Uterus (tissue), 4 donors: ENCODE measurements around the gene CPPED1. TPM values are rescaled to one million over a fixed set of nuclear protein-coding genes. Genes with fewer than 3 reads are reported as not detected.

Experiments used
- DNase-seq, 2 donors: peaks; one replicate each; pipeline ENCODE4 v3.0.0-alpha.2; 2019 to 2020
- H3K27ac ChIP-seq, 2 donors: fragments of 200-600 bp; sonication (generic); 1 replicate in 1 of 2; 2 replicates in 1 of 2; pipeline ENCODE4 v1.5.1; 2016 to 2018
- H3K27me3 ChIP-seq, 2 donors: fragments of 200-600 bp; sonication (generic); one replicate each; pipeline ENCODE4 v1.5.1; 2018 to 2019; ENCODE audit warnings: control low read depth in 1 of 2
- H3K36me3 ChIP-seq, 2 donors: fragments of 200-600 bp; sonication (generic); one replicate each; pipeline ENCODE4 v1.5.1; 2019; ENCODE audit warnings: control low read depth in 1 of 2
- H3K4me1 ChIP-seq, 2 donors: fragments of 200-600 bp; sonication (generic); one replicate each; pipeline ENCODE4 v1.5.1; 2018 to 2019; ENCODE audit warnings: control low read depth in 1 of 2
- H3K4me3 ChIP-seq, 2 donors: fragments of 200-600 bp; sonication (generic); 1 replicate in 1 of 2; 2 replicates in 1 of 2; pipeline ENCODE4 v1.5.1; 2018 to 2019; ENCODE audit warnings: mild to moderate bottlenecking in 1 of 2
- H3K9me3 ChIP-seq, 2 donors: fragments of 200-600 bp; sonication (generic); one replicate each; pipeline ENCODE4 v1.5.1; 2019; ENCODE audit warnings: control low read depth in 1 of 2
- POLR2A ChIP-seq, 2 donors: fragments of 450-650 bp; IDR thresholded peaks; one replicate each; pipeline ENCODE4 v1.6.1; 2016; ENCODE audit warnings: antibody characterized with exemption in 2 of 2, mild to moderate bottlenecking in 1 of 2, moderate library complexity in 1 of 2
- intact Hi-C: fragments of 100-400 bp; cut with DNase I; formaldehyde crosslinking; loops from one replicate; pipeline ENCODE4 v1.15.1; 2023; ENCODE audit warnings: low total_unique reads
- total RNA-seq, 4 donors: library from RNA; depleted of rRNA in 3 of 4; stranded (reverse); fragments of >200 nt in 3 of 4; gene quantifications; one replicate each; pipeline versions ENCODE4 v1.1.0 to v1.2.4, GENCODE V29; 2014 to 2023
- TF ChIP-seq, protein P1 (sequence below), 4 experiments: fragments of 200-600 bp in 2 of 4; fragments of 450-650 bp in 2 of 4; sonication (generic) in 2 of 4; IDR thresholded peaks; one replicate each; pipeline ENCODE4 v1.5.1; 2016 to 2019; ENCODE audit warnings: antibody characterized with exemption in 4 of 4, mild to moderate bottlenecking in 2 of 4, moderate library complexity in 1 of 4
- donor health status: DM: yes; HTN: yes; CAD: no.

Gene CPPED1
- total RNA-seq, 4 donors from 2014 or later: 1.5 to 9.2 (median 5.5) TPM

GRCh38 chr16:12628536-12628935, 175.2 kb downstream of the CPPED1 start:
- no peaks in the 10 kb centered on the region for H3K4me1 ChIP-seq
- no peak overlapping the region for H3K27ac ChIP-seq
- H3K9me3 ChIP-seq: no peaks in the 10 kb centered on the region
- H3K4me3 ChIP-seq: no peak overlapping the region
- intact Hi-C loops: no loop called here
- H3K36me3 ChIP-seq: no peaks in the 10 kb centered on the region
- TF ChIP-seq POLR2A (IDR thresholded peaks at IDR 0.05): no peak
- TF ChIP-seq, protein P1, sequence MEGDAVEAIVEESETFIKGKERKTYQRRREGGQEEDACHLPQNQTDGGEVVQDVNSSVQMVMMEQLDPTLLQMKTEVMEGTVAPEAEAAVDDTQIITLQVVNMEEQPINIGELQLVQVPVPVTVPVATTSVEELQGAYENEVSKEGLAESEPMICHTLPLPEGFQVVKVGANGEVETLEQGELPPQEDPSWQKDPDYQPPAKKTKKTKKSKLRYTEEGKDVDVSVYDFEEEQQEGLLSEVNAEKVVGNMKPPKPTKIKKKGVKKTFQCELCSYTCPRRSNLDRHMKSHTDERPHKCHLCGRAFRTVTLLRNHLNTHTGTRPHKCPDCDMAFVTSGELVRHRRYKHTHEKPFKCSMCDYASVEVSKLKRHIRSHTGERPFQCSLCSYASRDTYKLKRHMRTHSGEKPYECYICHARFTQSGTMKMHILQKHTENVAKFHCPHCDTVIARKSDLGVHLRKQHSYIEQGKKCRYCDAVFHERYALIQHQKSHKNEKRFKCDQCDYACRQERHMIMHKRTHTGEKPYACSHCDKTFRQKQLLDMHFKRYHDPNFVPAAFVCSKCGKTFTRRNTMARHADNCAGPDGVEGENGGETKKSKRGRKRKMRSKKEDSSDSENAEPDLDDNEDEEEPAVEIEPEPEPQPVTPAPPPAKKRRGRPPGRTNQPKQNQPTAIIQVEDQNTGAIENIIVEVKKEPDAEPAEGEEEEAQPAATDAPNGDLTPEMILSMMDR (IDR thresholded peaks at IDR 0.05): no peak
- DNase-seq: no peak
- H3K27me3 ChIP-seq: no peaks in the 10 kb centered on the region

DNA sequence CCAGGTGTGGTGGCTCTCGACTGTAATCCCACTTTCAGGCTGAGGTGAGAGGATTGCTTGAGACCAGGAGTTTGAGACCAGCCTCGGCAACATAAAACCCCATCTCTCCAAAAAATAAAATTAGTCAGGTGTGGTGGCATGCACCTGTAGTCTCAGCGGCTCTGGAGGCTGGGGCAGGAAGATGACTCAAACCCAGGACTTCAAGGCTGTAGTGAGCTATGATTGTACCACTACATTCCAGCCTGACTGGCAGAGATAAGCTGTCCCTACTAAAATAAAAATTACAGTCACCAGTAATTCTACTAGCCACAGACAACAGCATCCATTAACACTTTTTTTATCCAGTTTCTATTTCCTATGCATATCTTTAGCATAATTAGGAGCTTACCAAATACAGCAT, 176.3 kb downstream of the CPPED1 start:
- Histone ChIP-seq H3K4me1 (no peaks in the 10 kb centered on the region), H3K4me3 (no peak overlapping the region), H3K9me3 (no peaks in the 10 kb centered on the region), H3K27ac (no peak overlapping the region), H3K27me3 (no peaks in the 10 kb centered on the region), H3K36me3 (no peaks in the 10 kb centered on the region)
- TF ChIP-seq POLR2A (IDR thresholded peaks at IDR 0.05): no peak
- intact Hi-C loops: no loop called here
- DNase-seq: no peak

GRCh38 chr16:12626411-12626810, 177.3 kb downstream of the CPPED1 start:
- H3K27me3 ChIP-seq: no peaks in the 10 kb centered on the region
- no peak overlapping the region for H3K27ac ChIP-seq
- no peak for DNase-seq
- no peaks in the 10 kb centered on the region for H3K36me3 ChIP-seq
- TF ChIP-seq, protein P1 (IDR thresholded peaks at IDR 0.05): no peak
- TF ChIP-seq POLR2A (IDR thresholded peaks at IDR 0.05): no peak
- no peak overlapping the region for H3K4me3 ChIP-seq
- intact Hi-C loops: no loop called here
- no peaks in the 10 kb centered on the region for H3K9me3 ChIP-seq
- no peaks in the 10 kb centered on the region for H3K4me1 ChIP-seq

DNA sequence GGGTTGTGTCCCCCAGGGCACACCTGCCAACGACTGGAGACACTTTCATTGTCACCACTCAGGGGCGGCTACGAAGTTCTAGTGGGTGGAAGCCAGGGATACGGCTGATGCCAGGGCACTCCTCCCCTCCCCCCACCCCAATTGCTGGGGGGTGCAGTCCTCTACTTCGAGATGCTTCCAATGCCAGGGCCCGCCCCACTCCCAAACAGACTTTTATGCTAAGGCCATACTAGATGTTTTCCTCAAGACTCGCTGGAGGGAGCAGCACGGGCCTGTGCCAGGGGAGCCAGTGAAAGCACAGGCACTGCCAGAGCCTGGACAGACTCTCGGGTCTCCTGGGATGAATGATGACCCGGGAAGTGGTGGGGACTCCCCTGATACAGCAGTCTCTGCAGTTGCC, 178.0 kb downstream of the CPPED1 start:
- Histone ChIP-seq H3K4me3 (no peak overlapping the region), H3K27me3 (no peaks in the 10 kb centered on the region), H3K36me3 (no peaks in the 10 kb centered on the region), H3K4me1 (no peaks in the 10 kb centered on the region), H3K9me3 (no peaks in the 10 kb centered on the region), H3K27ac (no peak overlapping the region)
- DNase-seq: no peak
- TF ChIP-seq, protein P1 (IDR thresholded peaks at IDR 0.05): no peak
- intact Hi-C loops: no loop called here

- H3K27ac ChIP-seq: no peak overlapping the region
- no peaks in the 10 kb centered on the region for H3K9me3 ChIP-seq
- H3K4me1 ChIP-seq: no peaks in the 10 kb centered on the region
- no peaks in the 10 kb centered on the region for H3K27me3 ChIP-seq
- H3K36me3 ChIP-seq: no peaks in the 10 kb centered on the region
- no peak for DNase-seq
- intact Hi-C loops: no loop called here
- no peak overlapping the region for H3K4me3 ChIP-seq
- TF ChIP-seq, protein P1 (IDR thresholded peaks at IDR 0.05): no peak
- no peak for TF ChIP-seq POLR2A (IDR thresholded peaks at IDR 0.05)
These were observed 178.6 kb downstream of the CPPED1 start for GRCh38 chr16:12625068-12625467.

DNA sequence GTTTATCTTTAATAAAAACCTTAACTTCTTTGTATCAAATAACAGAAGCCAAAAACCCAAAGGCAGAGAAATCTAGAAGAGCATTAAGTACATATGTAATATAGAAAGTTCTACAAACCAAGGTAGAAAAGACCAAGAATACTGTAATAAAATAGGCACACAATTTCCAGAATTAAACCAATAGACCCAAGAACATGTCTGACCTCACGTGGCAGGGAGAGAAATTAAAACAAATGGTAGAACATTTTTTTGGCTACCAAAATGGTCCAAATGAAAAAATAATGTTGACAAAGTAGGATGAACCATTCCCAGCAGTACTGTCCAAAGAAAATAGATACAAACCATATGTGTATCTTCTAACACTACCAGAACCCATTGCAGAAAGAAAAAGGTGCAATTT, 183.5 kb downstream of the CPPED1 start:
- no peaks in the 10 kb centered on the region for H3K27me3 ChIP-seq
- no peaks in the 10 kb centered on the region for H3K9me3 ChIP-seq
- H3K27ac ChIP-seq: no peak overlapping the region
- no peak for DNase-seq
- H3K4me1 ChIP-seq: no peaks in the 10 kb centered on the region
- no peaks in the 10 kb centered on the region for H3K36me3 ChIP-seq
- no peak overlapping the region for H3K4me3 ChIP-seq
- intact Hi-C loops: no loop called here
- no peak for TF ChIP-seq POLR2A (IDR thresholded peaks at IDR 0.05)
- TF ChIP-seq, protein P1 (IDR thresholded peaks at IDR 0.05): no peak
